VCaP (cell line): ENCODE results near the gene OR6K2.

ENCODE experiments used
- H3K27ac ChIP-seq: fragments of 450-650 bp; 2 replicates; pipeline ENCODE4 v1.5.1; 2017
- TF ChIP-seq, protein P1 (sequence below): fragments of 450-650 bp; conservative IDR thresholded peaks from 2 replicates; pipeline ENCODE4 v1.5.1; 2017; ENCODE audit warnings: mild to moderate bottlenecking, moderate library complexity

The OR6K2 gene

DNA sequence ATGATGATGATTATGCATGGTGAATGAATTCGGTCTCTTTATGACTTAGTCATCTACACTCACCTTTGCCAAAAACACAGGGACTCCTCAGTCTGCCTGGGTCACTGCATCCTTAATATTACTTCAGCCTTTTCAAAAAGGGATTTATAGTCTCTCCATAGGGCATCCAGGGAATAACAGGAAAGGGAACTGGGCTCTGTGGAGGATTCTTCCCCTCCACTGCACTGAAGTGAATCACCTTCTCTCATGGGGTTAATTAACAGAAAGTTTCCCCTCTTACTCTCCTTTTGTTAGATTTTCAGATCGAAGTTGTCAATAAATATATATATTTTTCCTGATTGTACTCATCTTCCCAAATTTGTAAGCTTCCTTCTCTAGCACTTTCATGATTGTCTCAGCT is 20.2 kb upstream of the OR6K2 start, which contains the start of gene OR6K3:
TSS of gene OR6K3 (minus strand) at position 101 of the 400 bp plus-strand sequence. CDS start 2,605 bp downstream, outside the sequence.
- no peak within 1 kb of the TSS for H3K27ac ChIP-seq
- TF ChIP-seq, protein P1, sequence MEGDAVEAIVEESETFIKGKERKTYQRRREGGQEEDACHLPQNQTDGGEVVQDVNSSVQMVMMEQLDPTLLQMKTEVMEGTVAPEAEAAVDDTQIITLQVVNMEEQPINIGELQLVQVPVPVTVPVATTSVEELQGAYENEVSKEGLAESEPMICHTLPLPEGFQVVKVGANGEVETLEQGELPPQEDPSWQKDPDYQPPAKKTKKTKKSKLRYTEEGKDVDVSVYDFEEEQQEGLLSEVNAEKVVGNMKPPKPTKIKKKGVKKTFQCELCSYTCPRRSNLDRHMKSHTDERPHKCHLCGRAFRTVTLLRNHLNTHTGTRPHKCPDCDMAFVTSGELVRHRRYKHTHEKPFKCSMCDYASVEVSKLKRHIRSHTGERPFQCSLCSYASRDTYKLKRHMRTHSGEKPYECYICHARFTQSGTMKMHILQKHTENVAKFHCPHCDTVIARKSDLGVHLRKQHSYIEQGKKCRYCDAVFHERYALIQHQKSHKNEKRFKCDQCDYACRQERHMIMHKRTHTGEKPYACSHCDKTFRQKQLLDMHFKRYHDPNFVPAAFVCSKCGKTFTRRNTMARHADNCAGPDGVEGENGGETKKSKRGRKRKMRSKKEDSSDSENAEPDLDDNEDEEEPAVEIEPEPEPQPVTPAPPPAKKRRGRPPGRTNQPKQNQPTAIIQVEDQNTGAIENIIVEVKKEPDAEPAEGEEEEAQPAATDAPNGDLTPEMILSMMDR, result no peak

DNA sequence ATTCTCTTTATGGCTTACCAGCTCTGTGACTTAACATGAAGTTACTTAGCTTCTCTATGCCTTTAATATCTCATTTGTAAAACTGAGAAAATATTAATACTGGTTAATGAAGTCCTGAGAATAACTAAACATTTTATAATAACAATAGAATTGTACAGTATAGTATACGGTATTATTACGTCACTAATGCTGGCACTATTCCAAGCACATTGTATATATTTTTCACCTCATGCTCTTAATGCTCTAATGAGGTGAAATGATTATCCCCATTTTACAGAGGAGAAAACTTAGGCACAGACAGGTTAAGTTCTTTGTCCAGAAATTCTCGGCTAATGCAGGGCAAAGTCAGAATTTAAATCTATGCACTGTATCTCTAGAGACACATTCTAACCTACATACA is 19.2 kb upstream of the OR6K2 start:
- TF ChIP-seq, protein P1, result no peak
- H3K27ac ChIP-seq, result no peak overlapping the region

DNA sequence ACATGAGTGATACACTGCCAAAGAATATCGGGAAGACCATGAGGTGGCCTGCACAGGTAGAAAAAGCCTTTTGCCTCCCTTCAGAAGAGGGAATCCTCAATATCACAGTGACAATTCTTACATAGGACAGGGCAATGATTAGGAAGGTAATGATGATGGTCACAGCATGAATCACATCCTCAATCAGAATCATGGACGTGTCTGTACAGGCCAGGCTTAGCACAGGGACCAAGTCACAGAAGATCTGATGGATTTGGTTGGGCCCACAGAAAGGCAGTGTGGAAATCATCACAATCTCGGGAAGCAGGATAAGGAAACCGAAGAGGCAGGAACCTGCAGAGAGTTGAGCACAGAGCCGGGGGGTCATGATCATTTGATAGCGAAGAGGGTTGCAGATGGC is 16.9 kb upstream of the OR6K2 start:
- H3K27ac ChIP-seq, result no peak overlapping the region
- TF ChIP-seq, protein P1, result no peak

DNA sequence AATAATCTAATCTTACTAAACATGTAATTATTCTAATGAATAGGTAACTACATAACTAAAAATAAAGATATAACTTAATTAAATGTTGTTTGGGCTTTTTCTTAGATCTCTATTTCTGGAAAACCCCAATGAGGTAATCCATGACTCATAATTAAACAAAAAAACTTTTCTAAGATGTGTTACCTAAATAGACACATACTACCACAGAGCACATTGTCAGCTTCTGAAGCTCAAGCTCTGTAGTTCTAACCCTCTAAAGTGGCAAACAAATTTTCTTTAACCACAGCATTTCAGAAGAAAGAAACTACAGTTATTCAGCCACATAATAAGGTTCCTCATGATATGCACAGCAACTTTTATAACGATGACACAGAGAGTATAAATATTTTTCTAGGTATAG is 15.9 kb upstream of the OR6K2 start:
- TF ChIP-seq, protein P1, result no peak
- no peak overlapping the region for H3K27ac ChIP-seq

DNA sequence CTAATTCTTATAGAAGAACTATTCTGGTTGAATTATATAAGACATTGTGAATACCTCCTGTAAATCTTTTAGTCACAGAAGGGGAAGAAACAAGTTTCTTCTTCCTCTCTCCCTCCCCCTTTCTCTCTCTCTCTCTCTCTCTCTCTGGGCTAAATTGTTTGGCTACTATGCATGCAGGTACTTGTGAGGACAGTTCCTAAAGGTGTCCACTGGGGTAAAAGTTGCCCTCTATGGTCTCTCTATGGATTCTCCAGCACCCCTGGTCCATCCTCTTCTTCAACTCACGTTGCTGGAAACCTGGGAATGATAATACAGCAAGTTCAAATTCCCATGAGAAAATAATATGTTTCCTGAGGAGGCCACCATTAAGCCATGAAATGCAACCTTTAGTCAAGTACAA is 14.3 kb upstream of the OR6K2 start:
- TF ChIP-seq, protein P1, result no peak

DNA sequence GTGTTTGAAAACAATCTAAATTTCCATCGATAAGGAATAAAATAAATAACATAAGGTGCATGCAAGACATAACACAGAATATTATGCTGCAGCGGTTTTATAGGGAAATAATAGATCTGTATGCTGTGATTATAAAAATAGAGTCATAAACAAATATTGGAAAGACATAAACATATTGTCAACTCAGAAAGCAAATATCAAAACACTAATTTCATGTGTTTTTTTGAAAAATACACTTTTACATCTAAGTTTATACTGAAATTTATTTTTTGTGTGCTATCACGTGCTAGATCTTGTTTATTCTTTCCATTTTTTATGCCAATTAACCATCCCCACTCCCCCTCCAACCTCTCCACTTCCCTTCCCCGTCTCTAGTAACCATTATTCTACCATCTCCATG is 10.6 kb upstream of the OR6K2 start:
- H3K27ac ChIP-seq, result no peak overlapping the region
- TF ChIP-seq, protein P1, result no peak

More for the DNA sequence above, 14.3 kb upstream of the OR6K2 start:
- H3K27ac ChIP-seq, result no peak overlapping the region

DNA sequence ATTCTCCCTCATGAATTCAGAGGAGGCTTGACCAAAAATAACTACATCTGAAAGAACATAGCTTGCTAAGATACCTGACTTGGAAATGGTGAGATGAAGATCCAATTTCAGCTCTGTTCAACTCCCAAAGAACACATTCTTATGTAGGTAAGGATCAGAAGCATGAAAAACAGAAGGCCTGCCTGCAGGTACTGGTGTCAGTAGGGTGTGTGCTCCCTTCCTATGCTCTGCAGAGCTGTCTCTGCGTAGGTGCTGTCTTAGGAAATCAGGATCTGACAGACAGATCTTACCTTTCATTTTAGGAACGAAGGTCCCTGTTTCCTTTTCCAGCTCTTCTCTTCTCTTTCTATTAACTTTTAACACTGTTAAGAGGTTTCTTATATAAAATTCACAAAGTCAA is 5.6 kb upstream of the OR6K2 start:
- TF ChIP-seq, protein P1, result no peak
- no peak overlapping the region for H3K27ac ChIP-seq
